ENCODE results near the gene CCDC171.

The CCDC171 gene

GRCh38 chr9:15635752-15636151 is 82.9 kb downstream of the CCDC171 start:
- TF ChIP-seq CTCF (IDR thresholded peaks at IDR 0.05; ENCODE audit: low read depth, low read length), result no peak
- H3K4me3 ChIP-seq (ENCODE audit: low read depth, low read length), result no peak overlapping the region
- no peaks in the 10 kb centered on the region for H3K27me3 ChIP-seq (ENCODE audit: insufficient read depth, low read depth, severe bottlenecking)
- DNase-seq, result no peak
- H3K36me3 ChIP-seq, result no peaks in the 10 kb centered on the region
- H3K9me3 ChIP-seq (ENCODE audit: severe bottlenecking), result no peaks in the 10 kb centered on the region
- H3K27ac ChIP-seq, result no peak overlapping the region

- no peak for TF ChIP-seq CTCF (IDR thresholded peaks at IDR 0.05; ENCODE audit: low read depth, low read length)
- Histone ChIP-seq H3K9me3 (ENCODE audit: severe bottlenecking) (no peaks in the 10 kb centered on the region), H3K27me3 (ENCODE audit: insufficient read depth, low read depth, severe bottlenecking) (no peaks in the 10 kb centered on the region), H3K27ac (no peak overlapping the region), H3K4me3 (ENCODE audit: low read depth, low read length) (no peak overlapping the region), H3K36me3 (no peaks in the 10 kb centered on the region)
- DNase-seq, result no peak
Measured at GRCh38 chr9:15640121-15640520, 87.3 kb downstream of the CCDC171 start.

GRCh38 chr9:15641291-15641690 is 88.4 kb downstream of the CCDC171 start:
- TF ChIP-seq CTCF (IDR thresholded peaks at IDR 0.05; ENCODE audit: low read depth, low read length), result no peak
- Histone ChIP-seq H3K27me3 (ENCODE audit: insufficient read depth, low read depth, severe bottlenecking) (no peaks in the 10 kb centered on the region), H3K9me3 (ENCODE audit: severe bottlenecking) (no peaks in the 10 kb centered on the region), H3K27ac (no peak overlapping the region), H3K4me3 (ENCODE audit: low read depth, low read length) (no peak overlapping the region), H3K36me3 (no peaks in the 10 kb centered on the region)
- DNase-seq, result no peak

GRCh38 chr9:15642369-15642962 is 89.6 kb downstream of the CCDC171 start:
- Histone ChIP-seq H3K9me3 (ENCODE audit: severe bottlenecking) (no peaks in the 10 kb centered on the region), H3K27me3 (ENCODE audit: insufficient read depth, low read depth, severe bottlenecking) (no peaks in the 10 kb centered on the region), H3K36me3 (no peaks in the 10 kb centered on the region), H3K27ac (no peak overlapping the region), H3K4me3 (ENCODE audit: low read depth, low read length) (no peak overlapping the region)
- TF ChIP-seq CTCF (IDR thresholded peaks at IDR 0.05; ENCODE audit: low read depth, low read length), result no peak
- DNase-seq, result no peak

- no peaks in the 10 kb centered on the region for H3K27me3 ChIP-seq (ENCODE audit: insufficient read depth, low read depth, severe bottlenecking)
- no peaks in the 10 kb centered on the region for H3K9me3 ChIP-seq (ENCODE audit: severe bottlenecking)
- H3K4me3 ChIP-seq (ENCODE audit: low read depth, low read length), result no peak overlapping the region
- no peak for DNase-seq
- H3K36me3 ChIP-seq, result no peaks in the 10 kb centered on the region
- TF ChIP-seq CTCF (IDR thresholded peaks at IDR 0.05; ENCODE audit: low read depth, low read length), result no peak
- H3K27ac ChIP-seq, result no peak overlapping the region
Measured at GRCh38 chr9:15670246-15670645, 117.4 kb downstream of the CCDC171 start.

- H3K36me3 ChIP-seq, result no peaks in the 10 kb centered on the region
- H3K27ac ChIP-seq, result no peak overlapping the region
- no peaks in the 10 kb centered on the region for H3K27me3 ChIP-seq (ENCODE audit: insufficient read depth, low read depth, severe bottlenecking)
- H3K4me3 ChIP-seq (ENCODE audit: low read depth, low read length), result no peak overlapping the region
- TF ChIP-seq CTCF (IDR thresholded peaks at IDR 0.05; ENCODE audit: low read depth, low read length), result no peak
- H3K9me3 ChIP-seq (ENCODE audit: severe bottlenecking), result no peaks in the 10 kb centered on the region
- DNase-seq, result no peak
Measured at GRCh38 chr9:15670894-15671293, 118.1 kb downstream of the CCDC171 start.

Data from WERI-Rb-1 (cell line).